Stromal cell of bone marrow (primary cell): ENCODE data around the gene IPO9.
A peak's percentile ranks its signal among the peaks of the same experiment; 100 is the strongest.
"Not testable (repeated sequence)": the region's sequence is repeated elsewhere in the genome, so short reads cannot be mapped to it uniquely, and the experiment has no call there.

ENCODE experiments used
- DNase-seq: peaks from one replicate; pipeline ENCODE4 v3.0.0-alpha.2; 2012; ENCODE audit warnings: low read depth

IPO9 gene

GRCh38 chr1:201848230-201848629 is 19.3 kb downstream of the IPO9 start:
- DNase-seq: no peak

- DNase-seq: no peak
Observed at GRCh38 chr1:201849372-201850052, 20.6 kb downstream of the IPO9 start.

- peak; percentile 73 for DNase-seq
Observed at GRCh38 chr1:201850053-201850397, 21.1 kb downstream of the IPO9 start.

- no peak for DNase-seq
Observed at GRCh38 chr1:201851949-201852348, 23.0 kb downstream of the IPO9 start.

GRCh38 chr1:201856722-201857121 is 27.8 kb downstream of the IPO9 start:
- DNase-seq: not testable (repeated sequence)

- DNase-seq: no peak
Observed at GRCh38 chr1:201859424-201859823, 30.5 kb downstream of the IPO9 start.

- DNase-seq: no peak
Observed at GRCh38 chr1:201861448-201861847, 32.5 kb downstream of the IPO9 start.

- no peak for DNase-seq
Observed at GRCh38 chr1:201870397-201870796, 41.4 kb downstream of the IPO9 start.

GRCh38 chr1:201874672-201875071 is 45.7 kb downstream of the IPO9 start:
- no peak for DNase-seq

GRCh38 chr1:201876148-201876818 is 47.3 kb downstream of the IPO9 start:
- DNase-seq: no peak

GRCh38 chr1:201877877-201878401 is 49.0 kb downstream of the IPO9 start:
- DNase-seq: no peak

- no peak for DNase-seq
Observed at GRCh38 chr1:201880928-201881571, 52.1 kb downstream of the IPO9 start.

GRCh38 chr1:201881617-201882016 is 52.7 kb downstream of the IPO9 start:
- no peak for DNase-seq

GRCh38 chr1:201882665-201883132 is 53.7 kb downstream of the IPO9 start:
- DNase-seq: peak; percentile 65

GRCh38 chr1:201883266-201883665 is 54.3 kb downstream of the IPO9 start:
- DNase-seq: no peak

GRCh38 chr1:201883786-201884185 is 54.8 kb downstream of the IPO9 start:
- peak; percentile 70 for DNase-seq

GRCh38 chr1:201884425-201884824 is 55.5 kb downstream of the IPO9 start:
- no peak for DNase-seq

- no peak for DNase-seq
Observed at GRCh38 chr1:201885531-201886075, 56.6 kb downstream of the IPO9 start.

GRCh38 chr1:201886103-201886885 is 57.3 kb downstream of the IPO9 start:
- no peak for DNase-seq

- DNase-seq: no peak
Observed at GRCh38 chr1:201887116-201887866, 58.3 kb downstream of the IPO9 start.
